CD8-positive, alpha-beta memory T cell (primary cell): ENCODE results near the gene ASB6. TPM values are rescaled to one million over a fixed set of nuclear protein-coding genes. Genes with fewer than 3 reads are reported as not detected.
"Not testable (repeated sequence)": the region's sequence is repeated elsewhere in the genome, so short reads cannot be mapped to it uniquely, and the experiment has no call there.

Source experiments
- CTCF ChIA-PET: fragments of 350-600 bp; sonication (Branson Sonifier 250); formaldehyde crosslinking; loops from one replicate; lab custom pipeline; 2021; ENCODE audit warnings: antibody characterized with exemption; lab: Charles Lee
- POLR2A ChIA-PET: fragments of 350-600 bp; sonication (Branson Sonifier 250); formaldehyde crosslinking; loops from one replicate; lab custom pipeline; 2021; ENCODE audit warnings: antibody characterized with exemption; lab: Charles Lee
- DNase-seq, 5 donors: peaks; one replicate each; pipeline versions ENCODE4 v3.0.0 to v3.0.0-alpha.2; 2020 to 2022; ENCODE audit warnings: mixed read lengths in 1 of 5
- H3K27ac ChIP-seq: one replicate; pipeline ENCODE4 v1.7.0; 2013; ENCODE audit warnings: low read depth, mild to moderate bottlenecking, low read length, moderate library complexity
- H3K27me3 ChIP-seq: 2 replicates; pipeline ENCODE4 v1.7.0; 2013; ENCODE audit warnings: low read length, mild to moderate bottlenecking; ENCODE audit not compliant: insufficient read depth, poor library complexity, severe bottlenecking
- H3K36me3 ChIP-seq: 2 replicates; pipeline ENCODE4 v1.7.0; 2013; ENCODE audit warnings: mild to moderate bottlenecking, low read length, moderate library complexity; ENCODE audit not compliant: insufficient read depth
- H3K4me1 ChIP-seq: 2 replicates; pipeline ENCODE4 v1.7.0; 2013; ENCODE audit warnings: mild to moderate bottlenecking, low read length, moderate library complexity; ENCODE audit not compliant: insufficient read depth
- H3K4me3 ChIP-seq: 2 replicates; pipeline ENCODE4 v1.7.0; 2013; ENCODE audit warnings: mild to moderate bottlenecking, low read length
- H3K9me3 ChIP-seq: 2 replicates; pipeline ENCODE4 v1.7.0; 2013; ENCODE audit warnings: mild to moderate bottlenecking, low read length
- H3K27ac Mint-ChIP-seq, 8 donors: one replicate each; pipeline ENCODE4 v1.8.0; 2020 to 2021; ENCODE audit warnings: mixed read lengths in 8 of 8, mild to moderate bottlenecking in 6 of 8, inconsistent platforms in 3 of 8, moderate library complexity in 3 of 8
- H3K27me3 Mint-ChIP-seq, 2 donors: one replicate each; pipeline ENCODE4 v1.8.0; 2020 to 2021; ENCODE audit warnings: mixed read lengths in 2 of 2, mild to moderate bottlenecking in 1 of 2, moderate library complexity in 1 of 2
- H3K36me3 Mint-ChIP-seq, 3 donors: one replicate each; pipeline ENCODE4 v1.8.0; 2020 to 2021; ENCODE audit warnings: mixed read lengths in 3 of 3, inconsistent platforms in 1 of 3, mild to moderate bottlenecking in 1 of 3
- H3K4me1 Mint-ChIP-seq, 3 donors: one replicate each; pipeline ENCODE4 v1.8.0; 2020 to 2021; ENCODE audit warnings: mixed read lengths in 3 of 3, inconsistent platforms in 1 of 3, mild to moderate bottlenecking in 1 of 3
- H3K4me3 Mint-ChIP-seq, 7 donors: one replicate each; pipeline ENCODE4 v1.8.0; 2020 to 2021; ENCODE audit warnings: mixed read lengths in 7 of 7, mild to moderate bottlenecking in 6 of 7, moderate library complexity in 4 of 7, inconsistent platforms in 2 of 7
- H3K9me3 Mint-ChIP-seq, 5 donors: one replicate each; pipeline ENCODE4 v1.8.0; 2020 to 2022; ENCODE audit warnings: mixed read lengths in 5 of 5, mild to moderate bottlenecking in 3 of 5, moderate library complexity in 2 of 5, inconsistent platforms in 1 of 5
- polyA plus RNA-seq: library from polyadenylated mRNA; unstranded; fragments of 300-500 nt; fragmentation: Illumina TruSeq; gene quantifications from one replicate; pipeline ENCODE4 v1.2.3, GENCODE V29; 2021
- total RNA-seq, 2 experiments: library from RNA; stranded (reverse); gene quantifications; one replicate each; pipeline ENCODE4 v1.2.3, GENCODE V29; 2021

Gene ASB6
- total and polyA plus RNA-seq, 3 experiments from 2014 or later, result 28.0 to 31.0 (median 28.3) TPM

DNA sequence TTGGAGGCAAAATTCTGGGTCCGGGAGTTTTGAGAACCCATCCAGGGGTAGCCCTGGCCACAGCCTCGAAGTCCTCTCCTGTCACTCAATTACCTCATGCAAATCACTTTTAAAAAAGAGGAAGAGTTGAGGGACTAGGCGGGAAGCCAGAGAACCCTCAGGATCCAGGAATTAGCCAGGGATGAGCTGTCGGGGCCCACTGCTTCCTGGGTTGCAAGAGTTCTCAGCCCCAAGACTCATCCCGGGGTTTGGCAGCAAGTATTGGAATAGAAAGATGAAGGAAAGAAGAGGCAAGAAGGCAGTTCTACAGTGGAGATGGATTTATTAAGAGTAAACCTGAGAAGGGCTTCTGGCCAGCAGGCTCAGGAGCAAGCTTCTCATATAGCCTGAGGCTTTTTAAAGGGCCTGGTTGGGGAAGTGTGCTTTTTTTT is 46.6 kb downstream of the ASB6 start:
- peak overlapping the region in 1 of 7 donors; percentile 25 for H3K4me3 Mint-ChIP-seq
- H3K27ac ChIP-seq, result no peak overlapping the region
- no peaks in the 10 kb centered on the region for H3K9me3 ChIP-seq
- CTCF ChIA-PET, result interaction anchor here (2.2 kb wide), 1 partner anchor 453 kb away, joined by 6 read pairs; no protein-coding TSS in a partner anchor
- H3K27me3 Mint-ChIP-seq, result peaks cover 10 to 16% of the 10 kb centered on the region in 2 donors
- peaks cover 5% of the 10 kb centered on the region for H3K27me3 ChIP-seq
- DNase-seq, result no peak
- POLR2A ChIA-PET, result interaction anchor here (0.6 to 1.1 kb wide), 2 partner anchors 76 to 425 kb away, joined by 3 to 8 read pairs; no protein-coding TSS in a partner anchor
- H3K36me3 Mint-ChIP-seq, result no peaks in the 10 kb centered on the region
- no peaks in the 10 kb centered on the region for H3K9me3 Mint-ChIP-seq
- no peak overlapping the region for H3K4me3 ChIP-seq
- H3K4me1 ChIP-seq, result peaks cover 14% of the 10 kb centered on the region
- peak overlapping the region in 2 of 8 donors; percentile 13 to 94 for H3K27ac Mint-ChIP-seq
- no peaks in the 10 kb centered on the region for H3K36me3 ChIP-seq
- peaks cover 15 to 31% (median 21%) of the 10 kb centered on the region in 3 donors for H3K4me1 Mint-ChIP-seq

DNA sequence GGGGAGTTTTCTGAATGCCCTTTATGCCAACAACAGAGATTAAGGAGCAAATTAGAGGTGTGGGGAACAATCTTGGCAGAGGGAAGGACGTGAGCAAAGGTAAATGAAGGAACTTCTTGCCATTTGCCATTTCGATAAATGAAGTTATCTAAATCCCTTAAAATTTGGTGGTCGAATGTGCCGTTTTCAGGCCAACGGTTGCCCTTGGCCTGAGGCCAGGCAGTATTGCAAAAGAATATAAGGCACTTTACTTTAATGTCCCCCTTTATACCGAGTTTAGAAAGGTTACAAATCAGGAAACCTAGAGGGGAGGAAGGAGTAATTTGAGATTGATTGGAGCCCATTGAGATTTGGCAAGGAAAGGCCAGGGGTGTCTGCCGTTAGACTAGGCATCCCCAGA is 47.3 kb downstream of the ASB6 start:
- H3K27me3 Mint-ChIP-seq, result peaks cover 10 to 16% of the 10 kb centered on the region in 2 donors
- no peaks in the 10 kb centered on the region for H3K9me3 ChIP-seq

DNA sequence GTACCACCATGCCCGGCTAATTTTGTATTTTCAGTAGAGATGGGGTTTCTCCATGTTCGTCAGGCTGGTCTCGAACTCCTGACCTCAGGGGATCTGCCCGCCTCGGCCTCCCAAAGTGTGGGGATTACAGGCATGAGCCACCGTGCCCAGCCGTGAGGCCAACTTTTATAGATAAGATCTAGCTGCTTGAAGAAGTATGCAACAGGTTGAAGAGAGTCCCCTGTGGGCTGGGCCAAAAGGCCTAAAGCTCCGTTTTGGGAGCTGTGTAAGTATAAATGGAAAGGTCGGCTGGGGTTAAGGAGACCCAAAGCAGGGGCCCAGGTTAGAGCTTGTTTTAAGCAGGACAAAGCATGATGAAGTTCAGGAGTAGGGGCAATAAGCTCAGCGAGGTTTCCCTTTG is 49.2 kb downstream of the ASB6 start:
- CTCF ChIA-PET, result interaction anchor here (1.1 to 1.4 kb wide), 3 partner anchors 418 to 454 kb away, joined by 3 to 4 read pairs (median 3); no protein-coding TSS in a partner anchor
- H3K9me3 ChIP-seq, H3K4me3 Mint-ChIP-seq, POLR2A ChIA-PET, DNase-seq, H3K4me1 ChIP-seq, H3K27me3 ChIP-seq, H3K9me3 Mint-ChIP-seq, H3K36me3 ChIP-seq, H3K27ac ChIP-seq, H3K4me3 ChIP-seq, H3K36me3 Mint-ChIP-seq: not testable (repeated sequence)
- Mint-ChIP-seq H3K4me1 (peaks cover 6 to 22% (median 17%) of the 10 kb centered on the region in 3 donors), H3K27me3 (peaks cover 5 to 15% of the 10 kb centered on the region in 2 donors), H3K27ac (peak overlapping the region in 2 of 8 donors; percentile 17 to 64)

More for the DNA sequence above, 47.3 kb downstream of the ASB6 start:
- Mint-ChIP-seq H3K36me3 (no peaks in the 10 kb centered on the region), H3K4me3 (peak overlapping the region in 1 of 7 donors; percentile 31), H3K4me1 (peaks cover 15 to 31% (median 21%) of the 10 kb centered on the region in 3 donors), H3K27ac (peak overlapping the region in 4 of 8 donors; percentile 0 to 46 (median 19)), H3K9me3 (no peaks in the 10 kb centered on the region)
- no peak for DNase-seq
- Histone ChIP-seq H3K4me3 (no peak overlapping the region), H3K27me3 (peaks cover 5% of the 10 kb centered on the region), H3K4me1 (peaks cover 14% of the 10 kb centered on the region), H3K27ac (no peak overlapping the region), H3K36me3 (no peaks in the 10 kb centered on the region)
- CTCF ChIA-PET, result no interaction called here
- POLR2A ChIA-PET, result no interaction called here

DNA sequence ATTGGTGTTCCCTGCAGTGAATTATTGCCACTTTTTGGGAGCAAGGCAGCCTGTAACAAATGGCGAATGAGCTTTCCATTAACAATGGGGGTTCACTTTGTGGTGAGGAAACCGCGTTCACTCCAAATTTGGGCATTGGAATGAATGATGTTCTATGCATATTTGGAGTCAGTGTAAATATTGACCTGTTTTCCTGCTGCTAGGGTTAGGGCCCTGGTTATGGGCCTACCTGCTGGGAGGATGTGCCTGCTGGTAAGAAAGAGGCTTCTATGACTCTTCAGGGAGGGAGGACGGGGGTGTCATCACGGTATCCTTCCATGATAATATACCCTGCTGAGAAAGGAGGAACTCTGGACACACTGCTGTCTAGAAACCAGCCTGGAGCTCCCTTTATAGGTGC is 50.0 kb downstream of the ASB6 start:
- Histone ChIP-seq H3K27ac (no peak overlapping the region), H3K4me1 (peaks cover 1% of the 10 kb centered on the region), H3K27me3 (no peaks in the 10 kb centered on the region), H3K9me3 (no peaks in the 10 kb centered on the region), H3K4me3 (no peak overlapping the region), H3K36me3 (no peaks in the 10 kb centered on the region)
- H3K27me3 Mint-ChIP-seq, result peaks cover 8 to 15% of the 10 kb centered on the region in 2 donors
- ChIA-PET CTCF (interaction anchor here (0.5 to 1.4 kb wide), 2 partner anchors 381 to 453 kb away, joined by 3 to 4 read pairs; no protein-coding TSS in a partner anchor), POLR2A (no interaction called here)
- H3K4me1 Mint-ChIP-seq, result peaks cover 13 to 22% (median 21%) of the 10 kb centered on the region in 3 donors
- no peaks in the 10 kb centered on the region for H3K36me3 Mint-ChIP-seq
- H3K4me3 Mint-ChIP-seq, result no peak overlapping the region
- H3K9me3 Mint-ChIP-seq, result no peaks in the 10 kb centered on the region
- H3K27ac Mint-ChIP-seq, result peak overlapping the region in 1 of 8 donors; percentile 18
- no peak for DNase-seq

DNA sequence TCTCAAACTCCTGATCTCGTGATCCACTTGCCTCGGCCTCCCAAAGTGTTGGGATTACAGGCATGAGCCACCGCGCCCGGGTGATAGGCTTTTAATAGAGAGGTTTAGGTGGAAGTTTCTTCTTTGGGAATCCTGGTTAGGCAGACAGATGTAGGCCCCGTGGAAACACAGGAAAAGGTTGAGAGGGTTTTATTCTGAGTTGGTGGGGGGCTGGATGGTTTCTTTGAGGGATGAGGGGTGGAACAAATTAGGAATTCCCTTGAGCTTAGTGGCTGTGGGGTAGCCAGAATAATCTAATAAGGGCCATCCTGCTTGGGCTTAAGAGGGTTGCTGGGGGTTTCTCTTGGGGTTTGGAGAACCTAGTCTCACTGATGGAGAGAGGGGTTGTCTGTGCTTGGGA is 51.5 kb downstream of the ASB6 start:
- H3K36me3 ChIP-seq, result no peaks in the 10 kb centered on the region
- H3K4me3 ChIP-seq, result no peak overlapping the region
- H3K4me3 Mint-ChIP-seq, result no peak overlapping the region
- no peak overlapping the region for H3K27ac Mint-ChIP-seq
- peaks cover 17 to 26% (median 18%) of the 10 kb centered on the region in 3 donors for H3K4me1 Mint-ChIP-seq
- no peaks in the 10 kb centered on the region for H3K27me3 ChIP-seq
- no peak for DNase-seq
- no peaks in the 10 kb centered on the region for H3K9me3 ChIP-seq
- ChIA-PET CTCF (no interaction called here), POLR2A (interaction anchor here (0.5 kb wide), 1 partner anchor 340 kb away, joined by 5 read pairs; no protein-coding TSS in a partner anchor)
- no peaks in the 10 kb centered on the region for H3K36me3 Mint-ChIP-seq
- peaks cover 8% of the 10 kb centered on the region for H3K4me1 ChIP-seq
- no peaks in the 10 kb centered on the region for H3K9me3 Mint-ChIP-seq
- peaks cover 8 to 12% of the 10 kb centered on the region in 2 donors for H3K27me3 Mint-ChIP-seq
- no peak overlapping the region for H3K27ac ChIP-seq

DNA sequence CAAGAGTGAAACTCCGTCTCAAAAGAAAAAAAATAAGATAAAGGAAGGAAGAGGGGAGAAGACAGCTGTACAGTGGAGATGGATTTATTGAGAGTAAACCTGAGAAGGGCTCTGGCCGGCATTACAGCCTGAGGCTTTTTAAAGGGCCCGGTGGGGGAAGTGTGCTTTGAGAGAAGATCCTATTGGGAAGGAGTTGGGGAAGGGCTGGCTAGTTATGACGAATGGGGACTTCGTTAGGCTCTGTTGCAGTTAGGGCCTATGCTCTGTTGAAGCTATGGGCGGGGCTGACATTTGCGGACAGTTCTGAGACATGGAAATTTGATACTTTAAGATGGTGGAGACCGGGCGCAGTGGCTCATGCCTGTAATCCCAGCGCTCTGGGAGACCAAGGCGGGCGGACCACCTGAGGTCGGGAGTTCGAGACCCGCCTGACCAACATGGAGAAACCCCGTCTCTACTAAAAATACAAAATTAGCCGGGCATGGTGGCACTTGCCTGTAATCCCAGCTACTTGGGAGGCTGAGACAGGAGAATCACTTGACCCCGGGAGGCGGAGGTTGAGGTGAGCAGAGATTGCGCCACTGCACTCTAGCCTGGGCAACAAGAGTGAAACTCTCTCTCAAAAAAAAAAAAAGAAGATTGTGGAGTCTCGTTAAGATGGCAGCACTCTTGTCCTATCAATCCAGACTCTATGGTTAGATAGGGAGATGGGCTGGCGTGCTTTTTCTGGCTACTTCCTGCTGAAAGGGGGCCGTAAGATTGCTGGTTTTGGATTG is 54.3 kb downstream of the ASB6 start:
- H3K27me3 Mint-ChIP-seq, result peaks cover 4 to 9% of the 10 kb centered on the region in 2 donors
- no peaks in the 10 kb centered on the region for H3K9me3 ChIP-seq
- peaks cover 34 to 38% (median 37%) of the 10 kb centered on the region in 3 donors for H3K4me1 Mint-ChIP-seq
- peaks cover 24% of the 10 kb centered on the region for H3K4me1 ChIP-seq
- ChIA-PET CTCF (no interaction called here), POLR2A (no interaction called here)
- DNase-seq, result no peak
- peak overlapping the region in 6 of 8 donors; percentile 38 to 90 (median 74) for H3K27ac Mint-ChIP-seq
- H3K9me3 Mint-ChIP-seq, result no peaks in the 10 kb centered on the region
- H3K4me3 Mint-ChIP-seq, result no peak overlapping the region
- H3K27ac ChIP-seq, result peak overlapping the region; percentile 38
- H3K4me3 ChIP-seq, result no peak overlapping the region
- H3K27me3 ChIP-seq, result no peaks in the 10 kb centered on the region
- no peaks in the 10 kb centered on the region for H3K36me3 ChIP-seq
- no peaks in the 10 kb centered on the region for H3K36me3 Mint-ChIP-seq

DNA sequence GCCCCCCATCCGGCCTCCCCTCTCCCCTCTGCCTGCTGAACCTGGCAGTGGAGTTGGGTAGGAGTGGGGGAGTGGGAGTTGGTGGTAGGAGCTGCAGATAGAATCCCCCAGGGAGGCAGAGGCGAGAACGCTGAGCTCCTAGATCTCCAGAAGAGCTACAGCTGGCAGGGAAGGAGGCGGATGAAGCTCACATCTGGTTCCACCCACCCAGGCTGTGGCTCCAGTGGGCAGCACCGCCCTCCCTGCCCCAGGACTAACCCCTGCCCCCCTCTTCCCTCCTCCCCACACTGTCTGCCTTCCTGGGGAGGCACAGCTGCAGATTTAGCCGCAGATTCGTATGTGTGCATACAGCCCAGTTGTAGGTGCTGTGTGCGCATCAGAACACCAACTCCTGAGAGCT is 55.3 kb downstream of the ASB6 start:
- Mint-ChIP-seq H3K27ac (peak overlapping the region in 7 of 8 donors; percentile 27 to 90 (median 70)), H3K9me3 (no peaks in the 10 kb centered on the region), H3K4me3 (peak overlapping the region in 1 of 7 donors; percentile 32), H3K27me3 (peaks cover 4 to 9% of the 10 kb centered on the region in 2 donors), H3K36me3 (no peaks in the 10 kb centered on the region), H3K4me1 (peaks cover 43 to 48% (median 45%) of the 10 kb centered on the region in 3 donors)
- Histone ChIP-seq H3K9me3 (no peaks in the 10 kb centered on the region), H3K4me3 (no peak overlapping the region), H3K36me3 (no peaks in the 10 kb centered on the region), H3K27ac (no peak overlapping the region), H3K4me1 (peaks cover 24% of the 10 kb centered on the region), H3K27me3 (no peaks in the 10 kb centered on the region)
- ChIA-PET CTCF (interaction anchor here (0.8 kb wide), 1 partner anchor 151 kb away, joined by 3 read pairs; no protein-coding TSS in a partner anchor), POLR2A (interaction anchor here (0.8 kb wide), 1 partner anchor 39 kb away, joined by 3 read pairs; the partner anchor contains the start of gene NTMT1)
- peak in 2 of 5 donors; percentile 19 to 35 for DNase-seq
